HepG2 (cell line): ENCODE results near the gene MACROD2.
"Not testable (repeated sequence)": the region's sequence is repeated elsewhere in the genome, so short reads cannot be mapped to it uniquely, and the experiment has no call there.

Experiments used
- CREM ChIP-seq, 2 experiments: sonication (generic) in 1 of 2; formaldehyde crosslinking in 1 of 2; IDR thresholded peaks; 2 replicates each; pipeline versions ENCODE4 v1.4.0 to v1.6.1; 2016 to 2020; ENCODE audit warnings: antibody characterized with exemption in 1 of 2, mild to moderate bottlenecking in 1 of 2, missing genetic modification reagents in 1 of 2
- EZH2 ChIP-seq: conservative IDR thresholded peaks from 2 replicates; pipeline ENCODE4 v1.6.1; 2012; ENCODE audit warnings: mild to moderate bottlenecking, low read depth, low read length, moderate library complexity
- GABPA ChIP-seq, 2 experiments: IDR thresholded peaks; 2 replicates each; pipeline ENCODE4 v1.6.1; 2011 to 2016; ENCODE audit warnings: low read depth in 2 of 2, low read length in 1 of 2, missing biosample characterization in 1 of 2, missing genetic modification characterization in 1 of 2
- POLR2A ChIP-seq, 2 experiments: IDR thresholded peaks; 2 replicates each; pipeline ENCODE4 v1.6.1; 2011; ENCODE audit warnings: low read depth in 2 of 2, low read length in 2 of 2, mild to moderate bottlenecking in 1 of 2, moderate library complexity in 1 of 2; ENCODE audit not compliant: insufficient read depth in 1 of 2
- SP1 ChIP-seq, 2 experiments: fragments of 450-650 bp in 1 of 2; sonication (generic) in 1 of 2; formaldehyde crosslinking in 1 of 2; IDR thresholded peaks; 2 replicates each; pipeline versions ENCODE4 v1.4.0 to v1.6.1; 2016 to 2020; ENCODE audit warnings: missing genetic modification reagents in 1 of 2
- SUZ12 ChIP-seq: fragments of 150-350 bp; IDR thresholded peaks from 2 replicates; pipeline ENCODE4 v1.6.1; 2014; ENCODE audit warnings: low read depth, low read length
- TF ChIP-seq, protein P1 (sequence below): sonication (generic); formaldehyde crosslinking; IDR thresholded peaks from 2 replicates; pipeline ENCODE4 v1.4.0; 2020; ENCODE audit warnings: missing genetic modification reagents

DNA sequence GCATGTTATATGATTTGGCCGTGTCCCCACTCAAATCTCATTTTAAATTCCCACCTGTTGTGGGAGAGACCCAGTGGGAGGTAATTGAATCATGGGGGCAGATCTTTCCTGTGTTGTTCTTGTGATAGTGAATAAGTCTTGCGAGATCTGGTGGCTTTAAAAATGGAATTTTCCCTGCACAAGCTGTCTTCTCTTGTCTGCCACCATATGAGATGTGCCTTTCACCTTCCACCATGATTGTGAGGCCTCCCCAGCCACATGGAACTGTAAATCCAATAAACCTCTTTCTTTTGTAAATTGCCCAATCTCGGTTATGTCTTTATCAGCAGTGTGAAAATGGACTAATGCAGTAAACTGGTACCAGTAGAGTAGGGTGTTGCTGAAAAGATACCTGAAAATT, 986.2 kb downstream of the MACROD2 start:
- TF ChIP-seq, protein P1, sequence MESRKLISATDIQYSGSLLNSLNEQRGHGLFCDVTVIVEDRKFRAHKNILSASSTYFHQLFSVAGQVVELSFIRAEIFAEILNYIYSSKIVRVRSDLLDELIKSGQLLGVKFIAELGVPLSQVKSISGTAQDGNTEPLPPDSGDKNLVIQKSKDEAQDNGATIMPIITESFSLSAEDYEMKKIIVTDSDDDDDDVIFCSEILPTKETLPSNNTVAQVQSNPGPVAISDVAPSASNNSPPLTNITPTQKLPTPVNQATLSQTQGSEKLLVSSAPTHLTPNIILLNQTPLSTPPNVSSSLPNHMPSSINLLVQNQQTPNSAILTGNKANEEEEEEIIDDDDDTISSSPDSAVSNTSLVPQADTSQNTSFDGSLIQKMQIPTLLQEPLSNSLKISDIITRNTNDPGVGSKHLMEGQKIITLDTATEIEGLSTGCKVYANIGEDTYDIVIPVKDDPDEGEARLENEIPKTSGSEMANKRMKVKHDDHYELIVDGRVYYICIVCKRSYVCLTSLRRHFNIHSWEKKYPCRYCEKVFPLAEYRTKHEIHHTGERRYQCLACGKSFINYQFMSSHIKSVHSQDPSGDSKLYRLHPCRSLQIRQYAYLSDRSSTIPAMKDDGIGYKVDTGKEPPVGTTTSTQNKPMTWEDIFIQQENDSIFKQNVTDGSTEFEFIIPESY = not testable (repeated sequence)
- not testable (repeated sequence) for TF ChIP-seq CREM (IDR thresholded peaks at IDR 0.05); CREM (CRISPR knock-in tag; IDR thresholded peaks at IDR 0.05); POLR2A (IDR thresholded peaks at IDR 0.05; ENCODE audit: insufficient read depth in 1 of 2, low read depth in 2 of 2, low read length in 2 of 2); SP1 (IDR thresholded peaks at IDR 0.05); SP1 (CRISPR knock-in tag; IDR thresholded peaks at IDR 0.05); GABPA (IDR thresholded peaks at IDR 0.05; ENCODE audit: low read depth, low read length); GABPA (CRISPR knock-in tag; IDR thresholded peaks at IDR 0.05; ENCODE audit: low read depth); SUZ12; EZH2
